ENCODE data around the gene MRPS18B.
"Not testable (repeated sequence)": the region's sequence is repeated elsewhere in the genome, so short reads cannot be mapped to it uniquely, and the experiment has no call there.

Gene MRPS18B

GRCh38 chr6:30643656-30644055 lies 26.0 kb downstream of the MRPS18B start:
- no peak for DNase-seq (ENCODE audit: low spot score)

DNA sequence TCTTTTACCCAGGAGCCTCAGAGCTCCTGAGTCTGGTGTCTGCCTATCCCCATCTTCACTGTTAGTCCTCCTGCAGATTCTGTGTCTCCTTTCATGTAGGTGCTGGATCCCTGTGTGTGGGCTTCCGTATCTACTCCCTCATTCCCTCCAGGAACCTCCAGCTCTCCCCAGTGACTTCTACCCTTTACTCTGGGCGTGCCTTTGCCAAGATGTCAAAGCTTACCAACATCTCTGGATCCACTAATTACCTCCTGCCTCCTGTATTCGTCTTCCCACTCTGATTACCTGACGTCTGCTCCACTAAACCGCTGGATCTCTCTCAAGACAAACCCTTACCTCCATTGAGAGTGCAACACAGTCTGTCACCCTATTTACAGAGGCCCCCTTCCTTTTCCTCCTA lies 27.1 kb downstream of the MRPS18B start:
- DNase-seq (ENCODE audit: low spot score): no peak

DNA sequence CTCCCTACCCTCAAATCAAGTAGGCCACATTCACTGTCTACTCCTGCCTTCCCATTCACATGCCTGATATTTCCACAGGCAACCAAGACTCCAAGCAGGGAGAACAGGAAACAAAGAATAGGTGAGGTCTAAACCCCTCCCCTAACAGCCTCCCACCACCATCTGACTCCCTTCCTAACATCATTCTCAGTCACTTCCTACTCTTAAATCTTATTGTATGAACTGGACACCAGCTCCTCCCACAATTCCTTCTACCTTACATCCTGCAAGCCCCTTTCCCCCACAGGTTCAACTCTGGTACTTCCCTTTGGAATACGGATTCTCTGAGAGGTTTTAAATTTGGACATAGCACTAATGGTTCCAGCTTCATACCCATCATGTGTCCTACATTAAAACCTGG lies 28.3 kb downstream of the MRPS18B start:
- no peak for DNase-seq (ENCODE audit: low spot score)

GRCh38 chr6:30646450-30647241 lies 29.0 kb downstream of the MRPS18B start, which contains the start of gene C6orf136:
Gene C6orf136, plus strand, starts transcription at chr6:30647133. Its CDS starts 99 bp downstream, at chr6:30647232.
- DNase-seq (ENCODE audit: low spot score): peak; percentile 89

GRCh38 chr6:30647242-30648116 lies 29.8 kb downstream of the MRPS18B start:
- peak; percentile 78 for DNase-seq (ENCODE audit: low spot score)

DNA sequence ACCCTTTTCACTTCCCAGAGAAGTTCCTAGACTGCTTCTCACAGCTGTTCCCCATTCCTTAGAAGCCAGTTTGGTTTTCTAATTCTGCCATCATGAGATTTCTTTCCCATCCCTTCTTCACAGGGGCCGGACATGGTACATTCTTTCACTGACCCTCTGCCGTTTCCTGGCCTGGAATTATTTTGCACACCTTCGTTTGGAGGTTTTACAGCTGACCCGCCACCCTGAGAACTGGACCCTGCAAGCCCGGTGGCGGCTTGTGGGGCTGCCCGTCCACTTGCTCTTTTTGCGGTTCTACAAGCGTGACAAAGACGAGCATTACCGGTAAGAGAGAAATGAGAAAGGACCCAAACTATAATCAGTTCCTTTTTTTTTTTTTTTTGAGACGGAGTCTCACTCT lies 33.5 kb downstream of the MRPS18B start:
- no peak for DNase-seq (ENCODE audit: low spot score)

- DNase-seq (ENCODE audit: low spot score): no peak
Observed at GRCh38 chr6:30654798-30655742, 37.4 kb downstream of the MRPS18B start.

DNA sequence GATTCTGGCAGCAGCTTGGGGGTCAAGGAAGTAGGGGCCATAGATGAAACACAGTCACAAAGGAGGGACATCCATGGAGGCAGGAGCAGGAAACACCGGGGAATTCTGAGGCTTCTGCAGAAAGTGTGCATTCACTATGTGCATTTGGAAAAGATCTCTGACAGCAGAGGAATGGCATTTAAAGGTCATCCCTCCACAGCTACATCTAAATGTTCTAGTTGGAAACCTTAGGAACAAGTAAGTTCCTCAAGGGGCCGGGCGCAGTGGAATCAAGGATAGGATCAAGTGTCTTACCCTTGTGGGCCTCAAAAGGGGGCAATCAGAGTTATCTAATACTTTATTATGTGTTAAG lies 38.1 kb downstream of the MRPS18B start:
- no peak for DNase-seq (ENCODE audit: low spot score)

DNA sequence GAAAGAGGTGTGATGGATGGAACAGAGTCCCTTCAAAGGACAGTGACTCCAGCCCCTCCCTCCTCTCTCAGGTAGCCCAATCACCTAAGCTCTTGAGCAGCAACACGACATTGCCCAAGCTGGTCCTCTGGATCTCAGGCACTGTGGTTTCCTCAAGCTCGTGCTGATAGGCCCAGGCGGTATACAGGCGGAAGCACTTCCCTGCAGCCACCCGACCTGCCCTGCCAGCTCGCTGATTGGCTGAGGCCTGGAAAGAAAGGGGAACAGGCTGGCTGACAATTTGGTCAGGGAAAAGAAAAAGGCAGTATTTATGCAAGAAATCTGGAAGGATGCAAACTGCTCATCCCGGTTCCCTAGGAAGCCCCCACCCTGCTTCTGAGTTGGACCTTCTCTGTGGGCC lies 38.9 kb downstream of the MRPS18B start:
- DNase-seq (ENCODE audit: low spot score): no peak

GRCh38 chr6:30657454-30657853 lies 39.8 kb downstream of the MRPS18B start:
- DNase-seq (ENCODE audit: low spot score): no peak

- not testable (repeated sequence) for DNase-seq (ENCODE audit: low spot score)
Observed at GRCh38 chr6:30657922-30658321, 40.3 kb downstream of the MRPS18B start.

GRCh38 chr6:30664994-30665767 lies 47.5 kb downstream of the MRPS18B start:
- no peak for DNase-seq (ENCODE audit: low spot score)

DNA sequence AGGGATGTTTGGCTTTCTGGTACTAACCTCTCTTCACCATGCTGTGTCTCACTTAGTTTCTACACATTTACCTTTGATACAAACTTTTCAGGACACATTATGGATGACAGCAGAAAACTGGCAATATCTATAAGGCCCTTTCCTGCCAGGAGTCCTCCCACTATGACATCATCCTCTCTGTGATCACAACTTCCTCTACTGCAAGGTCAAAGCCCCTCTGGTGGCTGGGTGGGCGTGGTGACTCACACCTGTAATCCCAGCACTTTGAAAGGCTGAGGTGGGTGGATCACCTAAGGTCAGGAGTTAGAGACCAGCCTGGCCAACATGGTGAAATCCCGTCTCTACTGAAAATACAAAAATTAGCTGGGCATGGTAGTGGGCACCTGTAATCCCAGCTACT lies 48.7 kb downstream of the MRPS18B start:
- not testable (repeated sequence) for DNase-seq (ENCODE audit: low spot score)

DNA sequence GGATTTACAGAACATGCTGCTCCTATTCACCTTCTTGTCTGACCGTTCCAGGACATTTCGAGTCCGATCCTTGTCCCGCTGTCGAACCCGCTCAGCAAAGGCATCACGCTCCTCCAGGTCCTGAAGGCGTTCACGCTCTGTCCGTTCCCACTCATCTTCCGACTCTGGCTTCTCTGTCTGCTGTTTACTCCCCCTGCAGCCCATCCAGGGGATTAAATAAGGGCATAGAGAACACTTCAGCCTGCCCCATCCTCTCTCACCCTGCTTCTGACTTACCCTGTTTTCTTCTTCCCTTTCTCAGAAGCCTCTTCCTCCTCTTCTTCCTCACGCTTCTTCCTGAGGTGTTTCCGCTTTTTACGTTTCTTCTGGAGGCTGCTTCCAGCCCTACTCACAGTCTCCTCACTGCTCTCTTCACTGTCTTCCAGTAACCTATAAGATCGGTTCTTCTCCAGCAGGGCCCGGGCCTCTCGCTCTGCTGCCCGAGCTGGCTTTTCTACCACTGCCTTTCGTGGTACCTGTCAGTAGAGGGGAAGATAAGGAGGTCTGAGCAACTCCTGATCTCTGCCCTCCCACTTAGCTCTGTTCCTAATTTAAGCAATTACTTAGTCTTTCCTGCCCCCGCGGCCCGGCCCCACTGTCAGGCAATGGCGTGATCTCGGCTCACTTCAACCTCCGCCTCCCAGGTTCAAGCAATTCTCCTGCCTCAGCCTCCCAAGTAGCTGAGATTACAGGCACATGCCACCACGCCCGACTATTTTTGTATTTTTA lies 53.3 kb downstream of the MRPS18B start:
- DNase-seq (ENCODE audit: low spot score): no peak

DNA sequence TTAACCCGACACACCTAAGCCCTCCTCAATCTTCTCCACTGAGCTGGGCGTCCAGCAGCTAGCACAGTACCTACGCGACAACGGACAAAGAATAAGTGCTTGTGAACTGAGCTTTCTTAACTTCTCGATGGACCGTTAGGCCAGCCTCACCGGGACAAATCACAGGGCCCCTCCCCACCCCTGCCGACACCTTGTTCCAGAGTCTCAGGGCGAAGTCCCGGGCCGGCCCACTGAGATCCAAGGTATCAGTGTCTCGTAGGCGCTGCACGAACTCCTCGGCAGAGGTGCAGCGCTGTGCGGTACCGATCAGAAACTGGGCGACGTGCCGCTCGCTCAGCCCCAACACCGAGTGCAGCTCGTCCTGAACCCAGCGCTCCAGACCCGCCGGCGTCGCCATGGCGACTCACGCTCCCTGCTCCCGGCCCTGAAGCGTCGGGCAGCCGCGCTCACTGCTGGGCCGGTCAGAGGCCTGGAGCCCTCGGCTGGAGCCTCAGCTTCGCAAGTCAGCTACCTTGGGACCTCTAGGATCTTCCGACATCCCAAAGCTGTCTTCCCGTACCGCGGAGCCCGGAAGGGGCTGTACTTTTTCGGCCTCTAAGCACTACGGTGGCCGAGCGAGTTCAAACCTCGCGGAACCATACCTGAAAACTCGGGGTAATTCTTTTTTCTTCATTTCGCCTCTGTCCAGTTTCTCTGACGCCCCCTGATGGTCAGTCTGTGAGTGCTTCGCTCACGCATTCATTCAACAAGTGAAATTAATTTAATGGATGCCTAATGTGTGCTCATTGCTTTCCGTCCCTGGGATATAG lies 55.0 kb downstream of the MRPS18B start, which contains the start of gene DHX16:
Gene DHX16 (minus strand): TSS at position 562 of the 809 bp plus-strand sequence. CDS start 165 bp downstream, at position 397.
- DNase-seq (ENCODE audit: low spot score): peak; percentile 76
